Measurements from ENCODE around the gene SNRNP40. TPM values are rescaled to one million over a fixed set of nuclear protein-coding genes. Genes with fewer than 3 reads are reported as not detected.
A peak's percentile ranks its signal among the peaks of the same experiment; 100 is the strongest.

SNRNP40 gene
- polyA plus RNA-seq, 4 donors: 14.8 to 44.3 (median 27.6) TPM

- Histone ChIP-seq H3K27me3 (ENCODE audit: control insufficient read depth in 3 of 3, insufficient read depth in 3 of 3, low read length in 3 of 3) (peaks cover 4 to 35% (median 26%) of the 10 kb centered on the region in 3 donors), H3K9me3 (ENCODE audit: control insufficient read depth in 2 of 2, insufficient read depth in 1 of 2, low read depth in 1 of 2, low read length in 1 of 2) (no peaks in the 10 kb centered on the region), H3K4me1 (ENCODE audit: control insufficient read depth in 3 of 3, insufficient read depth in 2 of 3, low read depth in 1 of 3, low read length in 2 of 3) (peaks cover 0 to 7% (median 0%) of the 10 kb centered on the region in 3 donors), H3K27ac (ENCODE audit: low read depth in 1 of 3, low read length in 2 of 3) (no peak overlapping the region), H3K36me3 (ENCODE audit: control insufficient read depth in 3 of 3, insufficient read depth in 2 of 3, low read depth in 1 of 3, low read length in 3 of 3) (no peaks in the 10 kb centered on the region), H3K4me3 (ENCODE audit: low read depth in 1 of 3, low read length in 3 of 3) (no peak overlapping the region)
- no peak for DNase-seq
- 48 to 57% (median 56%) methylated on average over 4 of the region's 4 CpGs for WGBS, 3 donors
- no peak for FAIRE-seq
These were observed 61.7 kb downstream of the SNRNP40 start for GRCh38 chr1:31234870-31235269.

GRCh38 chr1:31234123-31234708 is 62.4 kb downstream of the SNRNP40 start:
- FAIRE-seq (no peak), DNase-seq (no peak)
- H3K4me1 ChIP-seq (ENCODE audit: control insufficient read depth in 3 of 3, insufficient read depth in 2 of 3, low read depth in 1 of 3, low read length in 2 of 3): peaks cover 0 to 7% (median 0%) of the 10 kb centered on the region in 3 donors
- H3K27ac ChIP-seq (ENCODE audit: low read depth in 1 of 3, low read length in 2 of 3): no peak overlapping the region
- peaks cover 4 to 35% (median 26%) of the 10 kb centered on the region in 3 donors for H3K27me3 ChIP-seq (ENCODE audit: control insufficient read depth in 3 of 3, insufficient read depth in 3 of 3, low read length in 3 of 3)
- WGBS, 3 donors: 61 to 78% (median 66%) methylated on average over 12 of the region's 12 CpGs
- H3K9me3 ChIP-seq (ENCODE audit: control insufficient read depth in 2 of 2, insufficient read depth in 1 of 2, low read depth in 1 of 2, low read length in 1 of 2): no peaks in the 10 kb centered on the region
- H3K36me3 ChIP-seq (ENCODE audit: control insufficient read depth in 3 of 3, insufficient read depth in 2 of 3, low read depth in 1 of 3, low read length in 3 of 3): no peaks in the 10 kb centered on the region
- no peak overlapping the region for H3K4me3 ChIP-seq (ENCODE audit: low read depth in 1 of 3, low read length in 3 of 3)

GRCh38 chr1:31232689-31233088 is 63.9 kb downstream of the SNRNP40 start:
- DNase-seq (no peak), FAIRE-seq (no peak)
- 94 to 97% (median 94%) methylated on average over 2 of the region's 2 CpGs for WGBS, 3 donors
- Histone ChIP-seq H3K4me1 (ENCODE audit: control insufficient read depth in 3 of 3, insufficient read depth in 2 of 3, low read depth in 1 of 3, low read length in 2 of 3) (no peaks in the 10 kb centered on the region), H3K4me3 (ENCODE audit: low read depth in 1 of 3, low read length in 3 of 3) (no peak overlapping the region), H3K27ac (ENCODE audit: low read depth in 1 of 3, low read length in 2 of 3) (no peak overlapping the region), H3K36me3 (ENCODE audit: control insufficient read depth in 3 of 3, insufficient read depth in 2 of 3, low read depth in 1 of 3, low read length in 3 of 3) (no peaks in the 10 kb centered on the region), H3K27me3 (ENCODE audit: control insufficient read depth in 3 of 3, insufficient read depth in 3 of 3, low read length in 3 of 3) (peaks cover 0 to 20% (median 13%) of the 10 kb centered on the region in 3 donors), H3K9me3 (ENCODE audit: control insufficient read depth in 2 of 2, insufficient read depth in 1 of 2, low read depth in 1 of 2, low read length in 1 of 2) (no peaks in the 10 kb centered on the region)

- no peak for DNase-seq
- Histone ChIP-seq H3K27ac (ENCODE audit: low read depth in 1 of 3, low read length in 2 of 3) (no peak overlapping the region), H3K9me3 (ENCODE audit: control insufficient read depth in 2 of 2, insufficient read depth in 1 of 2, low read depth in 1 of 2, low read length in 1 of 2) (no peaks in the 10 kb centered on the region), H3K4me1 (ENCODE audit: control insufficient read depth in 3 of 3, insufficient read depth in 2 of 3, low read depth in 1 of 3, low read length in 2 of 3) (no peaks in the 10 kb centered on the region), H3K27me3 (ENCODE audit: control insufficient read depth in 3 of 3, insufficient read depth in 3 of 3, low read length in 3 of 3) (peaks cover 0 to 13% (median 13%) of the 10 kb centered on the region in 3 donors), H3K4me3 (ENCODE audit: low read depth in 1 of 3, low read length in 3 of 3) (no peak overlapping the region), H3K36me3 (ENCODE audit: control insufficient read depth in 3 of 3, insufficient read depth in 2 of 3, low read depth in 1 of 3, low read length in 3 of 3) (no peaks in the 10 kb centered on the region)
- FAIRE-seq: no peak
- WGBS, 3 donors: 89 to 92% (median 91%) methylated on average over 5 of the region's 5 CpGs
These were observed 64.8 kb downstream of the SNRNP40 start for GRCh38 chr1:31231802-31232201.

GRCh38 chr1:31230378-31230777 is 66.2 kb downstream of the SNRNP40 start:
- Histone ChIP-seq H3K36me3 (ENCODE audit: control insufficient read depth in 3 of 3, insufficient read depth in 2 of 3, low read depth in 1 of 3, low read length in 3 of 3) (no peaks in the 10 kb centered on the region), H3K4me1 (ENCODE audit: control insufficient read depth in 3 of 3, insufficient read depth in 2 of 3, low read depth in 1 of 3, low read length in 2 of 3) (no peaks in the 10 kb centered on the region), H3K9me3 (ENCODE audit: control insufficient read depth in 2 of 2, insufficient read depth in 1 of 2, low read depth in 1 of 2, low read length in 1 of 2) (no peaks in the 10 kb centered on the region), H3K27ac (ENCODE audit: low read depth in 1 of 3, low read length in 2 of 3) (no peak overlapping the region), H3K4me3 (ENCODE audit: low read depth in 1 of 3, low read length in 3 of 3) (no peak overlapping the region), H3K27me3 (ENCODE audit: control insufficient read depth in 3 of 3, insufficient read depth in 3 of 3, low read length in 3 of 3) (peaks cover 0 to 6% (median 0%) of the 10 kb centered on the region in 3 donors)
- no peak for FAIRE-seq
- WGBS, 3 donors: 58 to 75% (median 71%) methylated on average over 3 of the region's 3 CpGs
- no peak for DNase-seq

- H3K9me3 ChIP-seq (ENCODE audit: control insufficient read depth in 2 of 2, insufficient read depth in 1 of 2, low read depth in 1 of 2, low read length in 1 of 2): no peaks in the 10 kb centered on the region
- no peaks in the 10 kb centered on the region for H3K36me3 ChIP-seq (ENCODE audit: control insufficient read depth in 3 of 3, insufficient read depth in 2 of 3, low read depth in 1 of 3, low read length in 3 of 3)
- DNase-seq: no peak
- no peak overlapping the region for H3K27ac ChIP-seq (ENCODE audit: low read depth in 1 of 3, low read length in 2 of 3)
- no peaks in the 10 kb centered on the region for H3K27me3 ChIP-seq (ENCODE audit: control insufficient read depth in 3 of 3, insufficient read depth in 3 of 3, low read length in 3 of 3)
- H3K4me3 ChIP-seq (ENCODE audit: low read depth in 1 of 3, low read length in 3 of 3): no peak overlapping the region
- peaks cover 0 to 8% (median 0%) of the 10 kb centered on the region in 3 donors for H3K4me1 ChIP-seq (ENCODE audit: control insufficient read depth in 3 of 3, insufficient read depth in 2 of 3, low read depth in 1 of 3, low read length in 2 of 3)
- no peak for FAIRE-seq
These were observed 67.6 kb downstream of the SNRNP40 start for GRCh38 chr1:31228986-31229385.

- Histone ChIP-seq H3K27ac (ENCODE audit: low read depth in 1 of 3, low read length in 2 of 3) (no peak overlapping the region), H3K4me3 (ENCODE audit: low read depth in 1 of 3, low read length in 3 of 3) (no peak overlapping the region), H3K27me3 (ENCODE audit: control insufficient read depth in 3 of 3, insufficient read depth in 3 of 3, low read length in 3 of 3) (no peaks in the 10 kb centered on the region), H3K9me3 (ENCODE audit: control insufficient read depth in 2 of 2, insufficient read depth in 1 of 2, low read depth in 1 of 2, low read length in 1 of 2) (no peaks in the 10 kb centered on the region), H3K4me1 (ENCODE audit: control insufficient read depth in 3 of 3, insufficient read depth in 2 of 3, low read depth in 1 of 3, low read length in 2 of 3) (peaks cover 0 to 13% (median 0%) of the 10 kb centered on the region in 3 donors), H3K36me3 (ENCODE audit: control insufficient read depth in 3 of 3, insufficient read depth in 2 of 3, low read depth in 1 of 3, low read length in 3 of 3) (no peaks in the 10 kb centered on the region)
- FAIRE-seq: no peak
- no peak for DNase-seq
- WGBS, 3 donors: 66 to 72% (median 71%) methylated on average over 5 of the region's 5 CpGs
These were observed 68.6 kb downstream of the SNRNP40 start for GRCh38 chr1:31227891-31228568.

GRCh38 chr1:31224068-31224467 is 72.5 kb downstream of the SNRNP40 start:
- Histone ChIP-seq H3K4me3 (ENCODE audit: low read depth in 1 of 3, low read length in 3 of 3) (no peak overlapping the region), H3K36me3 (ENCODE audit: control insufficient read depth in 3 of 3, insufficient read depth in 2 of 3, low read depth in 1 of 3, low read length in 3 of 3) (no peaks in the 10 kb centered on the region), H3K27me3 (ENCODE audit: control insufficient read depth in 3 of 3, insufficient read depth in 3 of 3, low read length in 3 of 3) (no peaks in the 10 kb centered on the region), H3K27ac (ENCODE audit: low read depth in 1 of 3, low read length in 2 of 3) (peak overlapping the region in 1 of 3 donors; percentile 32), H3K9me3 (ENCODE audit: control insufficient read depth in 2 of 2, insufficient read depth in 1 of 2, low read depth in 1 of 2, low read length in 1 of 2) (no peaks in the 10 kb centered on the region), H3K4me1 (ENCODE audit: control insufficient read depth in 3 of 3, insufficient read depth in 2 of 3, low read depth in 1 of 3, low read length in 2 of 3) (peaks cover 0 to 13% (median 0%) of the 10 kb centered on the region in 3 donors)
- WGBS, 3 donors: 15 to 37% (median 33%) methylated on average over 9 of the region's 9 CpGs
- FAIRE-seq (no peak), DNase-seq (peak; percentile 61 to 82)

Measured in small intestine (tissue), 7 donors.